Gastrocnemius medialis (tissue), 4 donors: ENCODE data around the gene CXCR3.

Experiments used
- POLR2A ChIP-seq, 2 donors: fragments of 450-650 bp; IDR thresholded peaks; one replicate each; pipeline ENCODE4 v1.6.1; 2017; ENCODE audit warnings: antibody characterized with exemption in 2 of 2, mild to moderate bottlenecking in 2 of 2, moderate library complexity in 2 of 2
- TF ChIP-seq, protein P1 (sequence below), 5 experiments: fragments of 450-650 bp in 3 of 5; fragments of 200-600 bp in 2 of 5; sonication (generic) in 2 of 5; IDR thresholded peaks in 4 of 5; conservative IDR thresholded peaks in 1 of 5; 1 replicate in 4 of 5; 2 replicates in 1 of 5; pipeline ENCODE4 v1.5.1; 2016 to 2019; ENCODE audit warnings: antibody characterized with exemption in 5 of 5, mild to moderate bottlenecking in 3 of 5, moderate library complexity in 3 of 5

DNA sequence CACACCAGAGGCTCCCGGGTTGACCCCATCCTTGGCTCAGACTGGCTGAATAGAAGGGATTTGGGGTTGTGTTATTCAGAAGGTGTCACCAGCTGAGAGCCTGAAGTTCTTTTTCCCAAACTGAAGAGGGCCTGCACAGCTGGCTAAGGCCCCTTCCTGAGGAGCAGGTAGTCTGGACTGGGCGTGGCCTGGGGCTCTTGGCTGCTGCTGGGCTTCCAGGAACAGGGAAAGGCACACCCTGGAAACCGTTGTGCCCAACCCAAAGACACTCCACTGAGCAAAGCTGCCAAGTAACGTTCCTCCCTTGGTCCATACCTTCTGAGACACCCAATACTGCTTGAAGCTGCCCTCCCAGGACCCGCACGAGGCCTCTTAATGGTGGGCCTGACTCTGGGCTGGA lies 8.3 kb upstream of the CXCR3 start:
- TF ChIP-seq, protein P1, sequence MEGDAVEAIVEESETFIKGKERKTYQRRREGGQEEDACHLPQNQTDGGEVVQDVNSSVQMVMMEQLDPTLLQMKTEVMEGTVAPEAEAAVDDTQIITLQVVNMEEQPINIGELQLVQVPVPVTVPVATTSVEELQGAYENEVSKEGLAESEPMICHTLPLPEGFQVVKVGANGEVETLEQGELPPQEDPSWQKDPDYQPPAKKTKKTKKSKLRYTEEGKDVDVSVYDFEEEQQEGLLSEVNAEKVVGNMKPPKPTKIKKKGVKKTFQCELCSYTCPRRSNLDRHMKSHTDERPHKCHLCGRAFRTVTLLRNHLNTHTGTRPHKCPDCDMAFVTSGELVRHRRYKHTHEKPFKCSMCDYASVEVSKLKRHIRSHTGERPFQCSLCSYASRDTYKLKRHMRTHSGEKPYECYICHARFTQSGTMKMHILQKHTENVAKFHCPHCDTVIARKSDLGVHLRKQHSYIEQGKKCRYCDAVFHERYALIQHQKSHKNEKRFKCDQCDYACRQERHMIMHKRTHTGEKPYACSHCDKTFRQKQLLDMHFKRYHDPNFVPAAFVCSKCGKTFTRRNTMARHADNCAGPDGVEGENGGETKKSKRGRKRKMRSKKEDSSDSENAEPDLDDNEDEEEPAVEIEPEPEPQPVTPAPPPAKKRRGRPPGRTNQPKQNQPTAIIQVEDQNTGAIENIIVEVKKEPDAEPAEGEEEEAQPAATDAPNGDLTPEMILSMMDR (IDR thresholded peaks at IDR 0.05 in 4 of 5, conservative IDR thresholded peaks at IDR 0.05 in 1 of 5) = no peak
- TF ChIP-seq POLR2A (IDR thresholded peaks at IDR 0.05) = no peak
